Stimulated activated CD8-positive, alpha-beta memory T cell treated with anti-CD3 and anti-CD28 coated beads, Interleukin-2, amount 100 ng/mL, for 1 hour (primary cell): ENCODE measurements around the gene SCARF1.

Experiments
- DNase-seq, 2 donors: peaks; one replicate each; pipeline ENCODE4 v3.0.0-alpha.2; 2020; ENCODE audit warnings: low read depth in 2 of 2

SCARF1 gene

DNA sequence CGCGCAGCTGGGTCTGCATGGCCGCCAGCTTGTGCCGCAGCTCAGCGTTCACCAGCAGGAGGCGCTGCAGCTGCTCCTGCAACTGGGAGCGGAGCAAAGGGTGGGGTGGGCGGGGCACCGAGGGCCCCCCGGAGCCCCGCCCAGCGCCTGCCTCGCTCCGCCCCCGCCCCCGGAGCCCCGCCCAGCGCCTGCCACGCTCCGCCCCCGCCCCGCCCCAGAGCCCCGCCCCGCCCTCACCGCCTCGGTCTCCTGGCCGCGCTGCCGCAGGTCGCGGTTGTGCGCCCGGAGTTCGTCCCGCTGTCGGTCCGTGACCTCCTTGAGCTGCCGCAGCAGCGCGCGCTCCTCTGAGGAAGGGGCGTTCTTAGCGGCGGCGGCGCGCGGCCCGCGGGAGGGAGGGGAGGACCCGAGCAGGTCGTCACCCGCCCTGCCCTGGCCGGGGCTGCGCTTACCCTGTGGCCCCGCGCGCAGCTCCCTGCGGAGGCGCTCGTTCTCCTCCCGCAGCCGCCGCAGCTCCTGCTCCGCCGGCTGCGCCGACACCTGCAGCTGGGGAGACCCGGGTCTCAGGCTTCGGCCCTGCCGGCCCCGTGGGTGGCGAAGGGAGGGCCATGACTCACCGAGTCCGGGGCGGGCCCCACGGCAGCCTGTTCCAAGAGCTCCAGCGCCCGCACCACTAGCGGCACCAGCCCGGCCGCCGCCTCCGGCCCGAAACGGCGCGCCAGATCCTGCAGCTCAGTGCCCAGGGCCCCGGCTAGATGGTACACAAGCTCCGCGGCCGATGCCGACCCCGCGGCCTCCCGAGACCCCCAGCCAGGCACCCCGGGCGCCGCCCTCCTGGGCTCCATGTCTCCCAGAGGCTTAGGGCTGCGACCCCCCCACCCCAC, 3.7 kb upstream of the SCARF1 start:
- DNase-seq = peak; percentile 89 to 90

DNA sequence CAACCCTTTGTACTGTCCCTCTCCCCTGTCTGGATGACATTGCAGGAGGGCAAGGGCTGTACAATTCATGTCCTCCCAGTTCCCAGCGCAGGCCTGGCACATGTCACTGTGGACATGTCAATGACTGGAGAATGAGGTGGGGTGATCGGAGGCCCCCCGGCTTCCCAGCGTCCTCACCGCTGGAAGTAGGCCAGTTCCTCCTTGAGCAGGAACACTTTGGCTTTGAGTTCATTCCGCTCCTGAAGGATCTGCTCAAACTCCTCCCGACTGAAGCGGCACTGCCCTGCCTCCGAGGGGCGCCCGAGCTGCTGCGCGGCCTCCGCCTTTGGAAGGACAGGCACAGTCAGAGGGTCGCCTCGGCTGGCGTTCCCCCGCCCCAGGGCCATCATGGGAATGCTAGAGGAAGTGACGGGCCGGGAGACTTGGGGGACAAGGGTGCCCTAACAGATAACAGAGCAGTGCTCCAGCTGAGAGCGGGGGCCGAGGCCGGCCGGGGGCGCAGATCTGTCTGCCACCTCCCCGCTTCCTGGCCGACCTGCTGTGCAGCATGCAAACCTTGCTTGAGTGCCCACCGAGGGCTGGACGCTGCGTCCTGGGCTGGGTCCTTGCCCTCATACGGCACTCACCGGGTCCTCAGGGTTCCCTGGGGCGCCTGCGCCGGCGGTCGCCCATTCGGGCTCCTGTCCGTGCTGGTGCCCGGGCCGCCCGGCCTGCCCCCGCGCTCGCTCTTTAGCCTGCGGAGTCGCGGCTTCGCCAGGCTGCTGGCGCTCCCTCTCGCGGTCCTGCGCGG, 2.8 kb upstream of the SCARF1 start:
- DNase-seq = no peak

DNA sequence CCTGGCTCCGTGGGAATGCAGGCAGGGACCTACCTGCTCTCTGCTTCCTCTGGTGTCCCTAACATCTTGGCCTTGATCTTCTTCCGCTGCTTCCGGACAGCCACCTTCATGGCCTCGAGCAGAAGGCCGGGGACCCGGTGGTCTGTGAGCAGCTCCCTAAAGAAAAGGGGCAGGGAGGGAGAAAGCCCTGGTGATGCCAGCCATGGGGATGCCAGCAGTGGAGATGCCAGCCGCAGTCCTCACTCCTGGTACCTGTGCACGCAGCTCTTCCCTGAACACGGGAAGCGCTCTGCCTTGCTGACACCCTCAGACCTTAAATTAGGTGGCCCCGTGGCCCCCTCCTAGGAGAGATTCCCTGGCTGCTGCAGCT, 2.3 kb upstream of the SCARF1 start:
- no peak for DNase-seq

DNA sequence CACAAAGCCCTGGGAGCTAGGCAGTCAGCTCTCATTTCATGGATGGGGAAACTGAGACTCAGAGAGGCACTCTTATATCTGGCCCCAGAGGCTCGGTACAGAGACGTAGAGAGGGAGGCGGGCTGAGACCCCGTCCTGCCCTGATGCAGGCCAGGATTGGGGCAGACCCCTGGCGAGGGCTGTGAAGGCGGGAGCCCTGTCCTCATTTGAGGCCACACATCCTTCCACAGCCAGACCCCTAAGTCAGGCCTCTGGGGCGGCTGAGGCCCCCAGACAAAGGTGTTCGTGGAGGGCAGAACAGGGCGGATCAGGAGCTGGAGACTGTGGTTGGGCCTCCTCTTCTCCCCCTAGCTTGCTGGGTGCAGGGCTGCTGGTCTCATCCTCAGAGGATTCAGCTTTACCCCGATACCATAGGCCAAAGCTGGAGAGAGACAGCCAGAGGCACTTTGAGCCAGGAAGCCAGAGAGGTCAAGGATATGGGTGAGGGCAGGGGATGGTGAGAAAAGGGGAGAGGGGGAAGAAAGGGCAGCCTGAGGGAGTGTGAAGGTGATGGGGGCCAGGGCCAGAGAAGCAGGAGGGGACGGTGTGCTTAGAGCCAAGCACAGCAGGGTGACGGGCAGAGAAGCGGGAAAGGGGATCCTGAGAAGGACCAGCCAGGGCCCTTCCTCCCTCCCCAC, 805 bp upstream of the SCARF1 start:
- DNase-seq = no peak

DNA sequence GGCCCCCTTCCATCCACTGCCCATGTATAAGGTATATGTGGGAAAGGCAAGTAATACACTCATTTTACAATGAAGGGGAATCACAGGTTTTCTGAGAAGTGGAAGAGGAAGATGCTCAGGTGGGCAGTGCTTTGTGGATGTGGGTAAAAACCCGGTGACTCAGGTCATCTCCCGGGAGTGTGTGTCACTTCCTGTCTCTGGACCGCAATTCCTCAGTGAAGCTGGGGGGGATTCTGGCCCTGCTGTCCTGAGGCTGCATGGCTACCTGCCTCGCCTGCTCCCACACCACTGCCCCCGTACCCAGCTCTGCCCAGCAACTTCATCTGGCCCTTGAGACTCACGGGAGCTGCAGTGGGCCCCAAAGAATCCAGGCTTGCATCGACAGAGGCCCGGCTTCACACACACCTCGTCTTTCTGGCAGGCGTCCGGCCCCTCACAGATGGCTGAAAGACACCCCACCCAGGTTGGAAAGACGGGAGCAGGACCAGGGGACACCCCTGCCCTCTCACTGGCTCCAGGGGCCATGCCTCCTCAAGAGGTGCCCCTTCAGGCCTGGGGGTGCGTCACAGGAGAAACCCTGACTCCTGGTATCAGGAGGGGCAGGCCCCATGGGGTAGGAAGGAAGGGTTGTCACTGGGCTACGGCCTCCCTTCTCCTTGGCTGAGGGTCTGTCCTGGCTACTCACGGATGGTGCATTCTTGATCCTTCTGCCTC, 882 bp downstream of the SCARF1 start:
- DNase-seq = no peak

DNA sequence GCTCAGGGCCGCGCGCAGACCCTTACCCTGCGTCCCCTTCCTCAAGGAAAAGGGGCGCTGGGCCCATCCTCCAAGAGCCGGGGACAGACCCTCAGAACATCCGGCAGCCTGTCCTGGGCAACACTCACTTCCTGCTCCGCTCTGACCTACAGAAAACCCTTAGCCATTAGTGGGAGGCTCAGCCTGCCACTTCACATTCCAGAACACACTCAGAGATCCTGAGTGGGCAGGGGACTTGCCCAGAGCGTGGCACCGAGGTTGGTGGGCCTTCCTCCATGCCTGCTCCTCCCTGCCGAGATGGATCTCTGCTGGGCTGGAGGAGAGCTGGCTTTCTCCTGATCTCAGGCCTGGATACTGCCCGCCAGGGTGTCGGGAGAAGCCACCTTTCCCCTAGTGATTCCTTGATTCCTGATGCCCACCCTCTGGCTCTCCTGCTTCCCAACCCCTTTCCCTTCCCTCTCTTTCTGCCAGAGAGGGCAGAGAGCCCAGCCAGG, 1.5 kb downstream of the SCARF1 start:
- DNase-seq = no peak

DNA sequence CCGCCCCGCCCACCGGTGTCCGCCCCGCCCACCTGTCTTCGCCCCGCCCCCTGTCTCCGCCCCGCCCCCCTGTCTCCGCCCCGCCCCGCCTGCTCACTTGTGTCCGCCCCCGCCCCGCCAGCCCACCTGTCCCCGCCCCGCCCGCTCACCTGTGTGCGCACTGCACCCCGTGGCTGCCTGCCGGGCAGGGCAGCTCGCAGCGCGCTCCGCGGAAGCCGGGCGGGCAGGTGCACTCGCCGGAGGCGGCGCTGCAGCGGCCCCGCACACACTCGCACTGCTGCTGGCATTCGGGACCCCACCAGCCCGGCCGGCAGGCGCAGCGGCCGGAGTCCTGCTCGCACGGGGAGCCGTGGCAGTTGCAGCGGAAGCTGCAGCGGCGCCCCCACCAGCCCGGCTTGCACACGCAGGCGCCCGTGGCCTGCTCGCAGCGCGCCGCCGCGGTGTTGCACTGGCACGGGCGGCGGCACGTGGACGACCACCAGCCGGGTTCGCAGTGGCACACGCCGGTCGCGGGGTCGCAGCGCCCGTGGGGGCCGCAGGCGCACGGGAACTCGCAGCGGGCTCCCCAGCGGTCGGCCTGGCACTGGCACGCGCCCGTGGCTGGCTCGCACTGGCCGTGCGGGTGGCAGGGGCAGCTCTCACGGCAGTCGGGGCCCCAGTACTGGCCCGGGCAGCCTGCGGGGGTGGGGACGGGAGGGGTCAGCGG, 2.1 kb downstream of the SCARF1 start:
- DNase-seq = peak in 1 of 2 donors; percentile 48

DNA sequence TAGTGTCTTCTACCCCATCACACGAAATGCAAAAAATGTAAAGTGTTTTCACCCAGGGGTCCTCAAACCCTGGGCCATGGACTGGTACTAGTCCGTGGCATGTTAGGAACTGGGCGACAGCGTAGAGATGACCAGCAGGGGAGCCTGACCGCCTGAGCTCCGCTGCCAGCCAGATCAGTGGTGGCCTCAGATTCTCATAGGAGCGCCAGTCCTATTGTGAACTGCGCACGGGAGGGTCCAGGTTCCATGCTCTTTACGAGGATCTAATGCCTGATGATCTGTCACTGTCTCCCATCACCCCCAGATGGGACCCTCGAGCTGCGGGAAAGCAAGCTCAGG, 4.5 kb downstream of the SCARF1 start:
- no peak for DNase-seq

DNA sequence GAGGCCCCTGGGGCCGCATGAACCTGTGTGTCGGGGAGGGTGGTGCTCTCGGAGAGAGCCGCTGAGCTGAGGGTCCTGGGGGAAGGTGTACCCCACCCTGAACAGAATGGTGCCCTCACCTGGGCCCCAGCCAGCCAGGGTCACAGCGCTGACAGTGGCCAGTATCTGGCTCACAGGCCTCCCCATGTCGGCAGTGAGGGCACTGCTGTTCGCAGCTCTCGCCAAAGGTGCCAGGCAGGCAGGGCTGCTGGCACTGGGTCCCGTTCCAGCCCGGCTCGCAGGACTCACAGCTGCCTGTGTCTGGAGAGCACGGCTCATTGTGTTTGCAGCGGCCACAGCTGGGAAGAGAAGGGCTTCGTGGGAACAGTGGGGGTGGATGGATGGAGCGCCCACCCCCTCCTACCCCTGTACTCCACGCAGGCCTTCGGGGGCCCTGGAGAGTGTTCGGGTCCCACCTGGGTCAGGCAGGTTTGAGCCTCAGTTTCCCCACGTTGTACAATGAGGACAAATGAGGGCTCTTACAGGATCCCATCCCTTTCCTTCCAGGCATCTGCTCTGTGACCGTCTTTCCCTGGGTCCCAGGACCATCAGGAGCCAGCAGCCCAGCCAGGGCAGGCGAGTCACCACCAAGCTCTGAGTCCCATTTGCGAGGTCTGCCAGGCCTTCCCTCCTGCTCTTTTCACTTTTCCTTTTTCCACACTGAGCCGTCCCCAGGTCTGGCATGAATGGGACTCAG, 5.0 kb downstream of the SCARF1 start:
- no peak for DNase-seq

DNA sequence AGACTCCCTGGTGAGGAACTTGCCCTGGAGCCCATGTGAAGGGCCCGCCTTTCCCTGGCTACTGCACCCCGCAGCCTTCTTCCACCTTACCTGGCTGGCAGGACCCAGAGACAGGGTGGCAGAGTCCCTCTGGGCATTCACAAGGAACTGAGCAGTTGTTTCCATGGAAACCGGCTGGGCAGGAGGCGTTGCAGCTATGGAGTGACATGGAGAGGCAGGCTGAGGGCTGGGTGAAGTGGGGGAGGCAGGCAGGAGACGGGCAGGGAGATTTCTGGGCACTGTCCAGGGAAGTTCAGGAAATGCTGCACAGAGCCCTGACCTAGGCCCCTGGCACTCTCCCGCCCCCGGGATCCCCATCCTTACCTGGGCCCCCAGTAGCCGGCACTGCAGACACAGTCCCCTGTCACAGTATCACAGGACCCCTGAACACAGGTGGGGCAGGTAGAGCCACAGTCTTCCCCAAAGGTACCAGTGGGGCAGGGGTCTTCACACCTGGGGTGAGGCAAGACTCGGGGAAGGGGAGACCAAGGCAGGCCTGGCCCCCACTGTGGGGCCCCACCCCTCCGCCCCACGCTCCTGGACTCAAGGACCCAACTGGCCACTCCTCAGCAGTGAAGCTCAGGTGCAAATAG, 5.9 kb downstream of the SCARF1 start:
- no peak for DNase-seq

DNA sequence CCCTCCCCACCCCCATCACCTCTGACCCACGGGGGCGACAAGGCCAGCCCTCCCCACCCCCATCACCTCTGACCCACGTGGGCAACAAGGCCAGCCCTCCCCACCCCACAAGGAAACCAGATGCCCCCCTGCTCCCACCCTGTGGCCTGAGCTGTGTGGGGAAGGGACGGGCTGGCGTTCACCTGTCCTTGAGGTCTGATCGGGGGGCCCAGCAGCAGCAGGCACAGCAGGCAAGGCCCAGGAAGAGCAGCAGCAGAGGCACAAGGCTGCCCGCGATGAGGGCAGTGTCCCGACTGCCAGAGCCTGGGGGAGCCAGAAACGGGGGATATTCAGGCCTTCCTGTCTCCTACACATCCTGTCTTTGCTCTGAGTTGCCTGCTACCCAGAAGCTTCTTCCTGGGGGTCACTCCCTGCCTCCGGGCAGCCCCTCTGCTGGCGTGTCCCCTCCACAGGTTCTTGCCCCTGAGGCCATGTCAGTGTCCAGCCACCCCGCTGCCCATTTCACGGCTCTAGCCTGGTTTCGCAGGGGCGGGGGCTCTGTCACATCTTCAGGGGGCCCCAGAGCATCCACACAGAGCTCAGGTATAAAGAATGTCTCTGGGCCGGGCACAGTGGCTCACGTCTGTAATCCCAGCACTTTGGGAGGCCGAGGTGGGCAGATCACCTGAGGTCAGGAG, 6.8 kb downstream of the SCARF1 start:
- no peak for DNase-seq

DNA sequence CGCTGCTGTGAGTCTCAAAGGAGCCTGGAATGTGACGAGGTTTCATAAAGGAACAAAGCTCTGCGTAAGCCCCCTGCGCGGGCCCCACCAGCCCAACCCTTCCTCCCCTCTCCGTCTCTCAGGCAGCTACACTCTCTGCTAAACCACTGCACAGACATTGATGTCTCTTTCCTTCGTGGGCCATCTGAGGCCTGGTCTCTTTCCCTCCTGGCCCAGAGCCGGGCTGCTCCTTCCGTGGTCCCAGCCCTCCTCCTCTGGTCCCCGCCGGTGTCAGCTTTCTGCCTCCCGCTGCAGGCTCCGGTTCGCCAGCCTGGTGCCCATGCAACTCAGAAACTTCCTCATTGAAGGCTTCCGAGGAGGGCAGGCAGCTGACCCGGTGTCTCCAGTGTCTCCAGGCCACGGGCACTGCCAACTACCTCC, 7.4 kb downstream of the SCARF1 start:
- no peak for DNase-seq

DNA sequence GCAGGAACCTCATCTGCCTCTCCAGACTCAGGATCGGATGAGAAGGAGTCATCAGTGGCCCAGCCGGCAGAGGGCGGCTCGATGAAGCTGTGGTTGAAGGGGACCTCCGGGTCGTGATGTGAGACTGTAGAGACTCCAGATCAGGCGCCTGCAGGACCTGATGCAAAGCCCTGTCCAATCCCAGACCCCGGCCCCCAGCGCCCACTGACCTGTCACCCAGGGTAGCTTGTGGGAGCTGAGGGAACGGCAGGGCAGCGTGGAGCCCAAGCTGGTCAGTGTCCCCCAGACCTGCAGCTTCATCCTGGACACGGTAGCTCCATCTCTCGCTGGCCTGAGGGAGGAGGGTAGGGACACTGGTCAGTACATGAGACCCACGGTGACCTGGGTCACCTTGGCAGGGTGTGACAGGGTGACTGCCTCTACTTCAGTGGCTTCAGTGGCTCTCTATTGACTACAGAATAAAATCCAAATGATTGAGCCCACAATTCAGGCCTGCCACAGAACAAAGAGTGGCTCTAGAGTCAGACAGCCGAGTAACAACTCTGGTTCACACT, 8.7 kb downstream of the SCARF1 start:
- DNase-seq = no peak

DNA sequence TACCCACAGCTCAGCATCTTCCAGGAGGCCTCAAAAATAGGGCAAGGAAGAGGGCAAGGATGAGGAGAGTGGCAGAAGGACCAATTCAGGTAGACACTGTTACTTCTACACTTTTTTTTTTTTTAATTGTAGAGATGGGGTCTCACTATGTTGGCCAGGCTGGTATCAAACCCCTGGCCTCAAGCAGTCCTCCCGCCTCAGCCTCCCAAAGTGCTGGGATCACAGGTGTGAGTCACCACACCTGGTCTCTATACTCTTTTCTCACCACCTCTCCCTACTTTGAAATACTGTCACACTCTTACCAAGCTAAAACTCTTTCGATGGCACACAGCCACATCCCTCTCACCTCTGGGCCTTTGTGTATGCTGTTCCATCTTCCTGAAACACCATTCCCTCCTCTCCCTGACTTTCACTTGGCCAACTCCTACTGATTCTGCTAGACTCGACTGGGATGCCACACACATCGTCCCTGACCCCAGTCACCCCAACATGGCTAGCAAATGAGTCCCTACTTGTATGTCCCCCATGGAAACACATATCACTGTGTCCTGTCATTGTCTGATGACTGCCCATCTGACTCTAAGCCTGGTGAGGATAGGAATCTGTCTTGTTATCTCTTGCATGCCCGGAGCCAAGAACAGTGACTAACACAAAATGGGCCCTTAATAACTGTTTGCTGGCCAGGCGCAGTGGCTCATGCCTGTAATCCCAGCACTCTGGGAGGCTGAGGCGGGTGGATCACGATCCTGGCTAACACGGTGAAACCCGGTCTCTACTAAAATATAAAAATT, 9.7 kb downstream of the SCARF1 start:
- DNase-seq = no peak

DNA sequence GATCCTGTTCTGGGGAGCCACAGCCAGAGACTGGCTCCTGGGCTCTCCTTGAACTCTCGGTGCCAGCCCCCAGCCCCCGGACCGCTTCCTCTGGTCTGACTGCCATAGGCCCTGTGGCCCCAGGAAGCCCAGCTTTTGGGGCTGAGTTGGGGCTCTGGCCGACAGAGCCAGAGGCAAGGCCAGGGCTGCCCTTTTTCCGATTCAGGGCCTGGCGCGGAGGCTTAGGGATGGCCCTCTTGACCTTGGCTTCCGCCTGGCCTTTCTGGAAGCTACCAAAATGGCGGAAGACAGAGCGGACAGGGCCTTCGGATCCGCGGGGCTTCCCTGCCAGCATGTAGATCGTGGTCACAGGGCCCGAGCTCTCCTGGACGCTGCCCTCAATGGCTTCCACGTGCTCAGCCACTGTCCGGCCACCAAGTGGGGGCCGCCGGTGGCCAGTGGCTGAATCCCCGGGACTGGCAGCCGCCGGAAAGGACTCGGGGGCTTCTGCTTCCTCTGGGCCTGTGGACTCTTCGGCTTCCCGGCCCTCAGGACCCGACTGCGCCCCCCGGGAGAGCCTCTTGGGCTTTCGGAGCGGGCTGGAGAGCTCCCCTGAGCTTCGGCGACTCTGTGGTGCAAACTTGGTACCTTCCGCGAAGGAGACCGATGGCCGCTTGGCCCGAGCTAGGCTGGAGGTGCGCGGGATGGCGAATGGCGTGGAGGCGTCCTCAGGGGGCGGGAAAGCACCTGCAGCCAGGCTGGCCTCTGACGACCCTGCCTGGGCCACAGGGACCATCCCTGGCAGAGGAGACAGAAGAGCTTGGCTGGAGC, 10.5 kb downstream of the SCARF1 start:
- DNase-seq = no peak

DNA sequence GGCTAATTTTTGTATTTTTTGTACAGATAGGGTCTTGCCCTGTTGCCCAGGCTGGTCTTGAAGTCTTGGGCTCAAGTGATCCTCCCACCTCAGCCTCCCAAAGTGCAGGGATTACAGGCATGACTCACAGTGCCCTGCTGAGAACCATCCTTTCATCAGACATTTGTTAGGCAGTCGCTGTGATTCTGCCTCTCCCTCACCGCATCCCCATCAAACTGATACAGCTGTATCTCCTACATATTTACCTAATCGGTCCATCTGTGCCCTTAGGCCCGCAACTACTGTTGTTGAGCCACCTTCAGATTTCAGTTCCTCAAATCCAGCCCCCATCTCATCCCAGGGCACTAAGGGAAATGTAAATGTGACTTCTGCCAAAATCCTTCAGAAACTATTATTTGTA, 14.9 kb downstream of the SCARF1 start:
- DNase-seq = no peak

DNA sequence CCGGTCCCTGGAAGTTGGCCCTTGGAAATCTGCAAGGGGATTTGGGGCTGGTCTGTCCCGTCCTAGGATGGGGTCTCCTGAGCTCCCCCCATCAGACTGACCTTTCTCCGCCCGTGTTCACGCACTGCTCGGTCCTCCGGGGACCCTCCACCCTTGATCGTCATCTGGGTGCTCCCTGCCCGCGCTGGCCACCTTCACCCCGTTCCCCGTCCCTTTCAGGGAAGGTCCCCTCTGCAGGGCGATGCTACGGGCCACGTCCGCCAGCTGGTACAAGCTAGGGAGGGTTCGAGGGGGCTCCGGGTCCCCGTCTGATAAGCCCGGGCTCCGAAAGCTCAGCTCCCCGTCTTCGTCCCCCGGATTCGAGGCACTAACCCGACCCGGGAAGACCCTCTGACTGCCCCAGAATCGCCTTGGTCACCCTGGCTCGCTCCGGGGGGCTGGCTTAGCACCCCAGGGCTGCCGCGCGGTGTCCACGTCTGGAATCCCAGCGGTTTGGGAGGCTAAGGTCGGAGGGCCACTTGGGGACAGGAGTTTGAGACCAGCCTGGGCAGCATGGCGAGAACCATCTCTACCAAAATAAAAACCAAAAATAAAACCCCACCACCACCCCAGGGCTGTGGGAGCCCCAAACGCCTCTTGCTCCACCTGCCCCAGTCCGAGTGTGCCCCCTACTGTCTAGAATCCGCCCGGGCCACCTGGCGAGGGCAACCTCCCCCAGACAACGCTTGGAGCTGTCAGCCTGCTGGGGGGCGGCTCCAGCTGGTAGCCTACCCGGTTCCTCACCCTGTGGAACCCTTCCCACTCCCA, 15.8 kb downstream of the SCARF1 start:
- peak; percentile 44 to 50 for DNase-seq
